K562 (cell line): ENCODE results near the gene AKAP6. TPM values are rescaled to one million over a fixed set of nuclear protein-coding genes. Genes with fewer than 3 reads are reported as not detected.

Experiments used
- ATAC-seq: fragments of 200-7000 bp; cut with Tn5 transposase; 3 replicates; pipeline ENCODE4 v1.9.1; 2020; ENCODE audit warnings: moderate library complexity
- BruUV-seq: library from RNA; stranded (reverse); fragments of 400-500 nt; replicated peaks from 2 replicates; lab custom pipeline; 2021; lab: Mats Ljungman, UMichigan
- CTCF ChIA-PET: fragments of 300-600 bp; formaldehyde crosslinking; extraction: SDS; loops from one replicate; lab custom pipeline; 2021; ENCODE audit warnings: low intra/inter-chr PET ratio; lab: Yijun Ruan, JAX
- POLR2A ChIA-PET: fragments of 300-600, 350-650 bp; sonication (Branson Sonifier 250); formaldehyde crosslinking; extraction: SDS; loops from one replicate; lab custom pipeline; 2021; ENCODE audit warnings: antibody characterized with exemption, inconsistent platforms; lab: Yijun Ruan, JAX
- DNase-seq, 4 experiments: peaks; one replicate each; pipeline versions ENCODE4 v3.0.0 to v3.0.0-alpha.2; 2011 to 2018; ENCODE audit warnings: low spot score in 3 of 4, mixed read lengths in 3 of 4; ENCODE audit errors: extremely low read depth in 1 of 4
- FAIRE-seq: peaks from 2 replicates; lab custom pipeline; 2011; peaks lifted over from hg19 to GRCh38; lab: Jason Lieb, UNC
- H2AFZ ChIP-seq: 2 replicates; pipeline ENCODE4 v1.6.0; 2011; ENCODE audit warnings: low read depth, low read length, control low read depth, inconsistent platforms
- H3K27ac ChIP-seq: fragments of 200-600 bp; 3 replicates; pipeline ENCODE4 v1.8.0; 2011; ENCODE audit warnings: low read depth, mild to moderate bottlenecking, control low read depth, inconsistent platforms, low read length, moderate library complexity, mixed read lengths; ENCODE audit errors: extremely low read depth
- H3K27me3 ChIP-seq, 2 experiments: fragments of 300-600 bp in 1 of 2; 2 replicates in 1 of 2; 3 replicates in 1 of 2; pipeline versions ENCODE4 v1.6.0 to v1.8.0; 2011; ENCODE audit warnings: inconsistent platforms in 2 of 2, low read length in 2 of 2, mild to moderate bottlenecking in 1 of 2, mixed read lengths in 1 of 2, moderate library complexity in 1 of 2; ENCODE audit not compliant: control insufficient read depth in 2 of 2, insufficient read depth in 2 of 2
- H3K36me3 ChIP-seq: fragments of 300-600 bp; 3 replicates; pipeline ENCODE4 v1.8.0; 2011; ENCODE audit warnings: mild to moderate bottlenecking, low read length, inconsistent platforms; ENCODE audit not compliant: control insufficient read depth, insufficient read depth
- H3K4me1 ChIP-seq, 2 experiments: fragments of 200-600 bp in 1 of 2; replicated peaks in 1 of 2; 2 replicates in 1 of 2; 3 replicates in 1 of 2; pipeline versions ENCODE4 v1.5.1 to v1.8.0; 2011; ENCODE audit warnings: inconsistent platforms in 2 of 2, low read length in 2 of 2, mild to moderate bottlenecking in 1 of 2, mixed read lengths in 1 of 2, moderate library complexity in 1 of 2; ENCODE audit not compliant: control insufficient read depth in 2 of 2, insufficient read depth in 2 of 2
- H3K4me2 ChIP-seq: 2 replicates; pipeline ENCODE4 v1.6.1; 2011; ENCODE audit warnings: low read length, control low read depth, inconsistent platforms, mixed read lengths; ENCODE audit not compliant: insufficient read depth
- H3K4me3 ChIP-seq: fragments of 200-600 bp; sonication (generic), shearing (Covaris generic); 2 replicates; pipeline ENCODE4 v1.5.1; 2016; ENCODE audit warnings: control low read depth, inconsistent platforms
- H3K79me2 ChIP-seq: fragments of 200-600 bp; 3 replicates; pipeline ENCODE4 v1.8.0; 2011; ENCODE audit warnings: low read length, inconsistent platforms; ENCODE audit not compliant: control insufficient read depth, insufficient read depth
- H3K9ac ChIP-seq, 2 experiments: 2 replicates each; pipeline versions ENCODE4 v1.6.0 to v1.6.1; 2011; ENCODE audit warnings: low read depth in 2 of 2, low read length in 2 of 2, control low read depth in 1 of 2, inconsistent platforms in 1 of 2, mild to moderate bottlenecking in 1 of 2, mixed read lengths in 1 of 2; ENCODE audit not compliant: insufficient read depth in 1 of 2
- H3K9me1 ChIP-seq: one replicate; pipeline ENCODE4 v1.6.0; 2011; ENCODE audit warnings: inconsistent platforms, mild to moderate bottlenecking, low read length, moderate library complexity; ENCODE audit not compliant: control insufficient read depth, insufficient read depth
- H3K9me3 ChIP-seq: replicated peaks from 2 replicates; pipeline ENCODE4 v1.5.1; 2011; ENCODE audit warnings: low read depth, low read length, inconsistent platforms; ENCODE audit not compliant: control insufficient read depth, insufficient read depth
- H4K20me1 ChIP-seq: replicated peaks from 2 replicates; pipeline ENCODE4 v1.6.1; 2011; ENCODE audit warnings: low read length, inconsistent platforms, mixed read lengths; ENCODE audit not compliant: control insufficient read depth, insufficient read depth
- ATF7 ChIP-seq: fragments of 450-650 bp; IDR thresholded peaks from 2 replicates; pipeline ENCODE4 v1.7.1; 2014; ENCODE audit warnings: mild to moderate bottlenecking, moderate library complexity
- CC2D1A ChIP-seq: fragments of 450-650 bp; IDR thresholded peaks from 2 replicates; pipeline ENCODE4 v1.6.1; 2017; ENCODE audit warnings: mild to moderate bottlenecking
- NCOA4 ChIP-seq: fragments of 450-650 bp; IDR thresholded peaks from 2 replicates; pipeline ENCODE4 v1.6.1; 2018; ENCODE audit warnings: mild to moderate bottlenecking; ENCODE audit not compliant: partially characterized antibody
- NFATC3 ChIP-seq: fragments of 450-650 bp; IDR thresholded peaks from 2 replicates; pipeline ENCODE4 v1.6.1; 2017; ENCODE audit warnings: mild to moderate bottlenecking
- PTBP1 ChIP-seq: fragments of 200-400 bp; formaldehyde crosslinking; IDR thresholded peaks from 2 replicates; pipeline ENCODE4 v1.6.1; 2017; ENCODE audit warnings: low read depth, low read length
- RBFOX2 ChIP-seq: fragments of 200-400 bp; formaldehyde crosslinking; IDR thresholded peaks from 2 replicates; pipeline ENCODE4 v1.6.1; 2017; ENCODE audit warnings: low read depth, mild to moderate bottlenecking, low read length, moderate library complexity
- ZBTB17 ChIP-seq: fragments of 450-650 bp; formaldehyde crosslinking; IDR thresholded peaks from 2 replicates; pipeline ENCODE4 v1.4.0; 2020; ENCODE audit warnings: mild to moderate bottlenecking
- ZNF347 ChIP-seq: fragments of 450-650 bp; formaldehyde crosslinking; IDR thresholded peaks from 2 replicates; pipeline ENCODE4 v1.4.0; 2020; ENCODE audit warnings: low read depth, mild to moderate bottlenecking, moderate library complexity
- ZNF668 ChIP-seq: fragments of 250-450 bp; sonication (Bioruptor Pico); IDR thresholded peaks from 2 replicates; pipeline ENCODE4 v1.8.0; 2022; ENCODE audit warnings: mild to moderate bottlenecking, inconsistent platforms
- WGBS: fragments of 100-300 bp; shearing (Covaris generic); methylation state at CpG from one replicate; pipeline ENCODE4 v1.1.6; 2016; ENCODE audit warnings: low coverage, mixed read lengths; ENCODE audit not compliant: insufficient coverage; ENCODE audit errors: missing lambda C conversion rate; 5-methylcytosine and 5-hydroxymethylcytosine counted together
- in situ Hi-C: fragments of 300-500 bp; cut with MboI; formaldehyde crosslinking; loops from 4 replicates; pipeline ENCODE4 v1.15.0; 2018; ENCODE audit warnings: inconsistent platforms, mixed read lengths
- intact Hi-C: fragments of 100-400 bp; cut with micrococcal nuclease; formaldehyde crosslinking; loops from 2 replicates; pipeline ENCODE4 v1.14.2; 2022
- polyA plus RNA-seq, 8 experiments: library from polyadenylated mRNA; depleted of rRNA in 4 of 8; stranded (reverse) in 5 of 8; unstranded in 3 of 8; fragments of >200 nt; fragmentation: Nextera tagmentation in 2 of 8; fragmentation: Illumina TruSeq in 1 of 8; extraction: Ambion mirVana in 2 of 8; extraction: Trizol in 1 of 8; gene quantifications; 2 replicates each; pipeline versions ENCODE4 v1.2.1 to v1.2.3, GENCODE V29; 2011 to 2014; ENCODE audit warnings: inconsistent platforms in 1 of 8, missing spikeins in 1 of 8
- total RNA-seq, 7 experiments: library from RNA; depleted of rRNA in 6 of 7; stranded (reverse); fragments of >200 nt in 6 of 7; fragmentation: Illumina TruSeq in 2 of 7; extraction: Trizol in 2 of 7; gene quantifications; 2 replicates each; pipeline versions ENCODE4 v1.2.1 to v1.2.3, GENCODE V29; 2011 to 2021; ENCODE audit warnings: low replicate concordance in 1 of 7
- TF ChIP-seq, protein P1 (sequence below): fragments of 250-450 bp; sonication (Bioruptor Pico); IDR thresholded peaks from 2 replicates; pipeline ENCODE4 v1.4.0; 2020; ENCODE audit warnings: borderline replicate concordance
- TF ChIP-seq, protein P2 (sequence below): sonication (generic); formaldehyde crosslinking; IDR thresholded peaks from 2 replicates; pipeline ENCODE4 v1.8.0; 2022; ENCODE audit warnings: mild to moderate bottlenecking, missing genetic modification reagents
- TF ChIP-seq, protein P3 (sequence below): fragments of 450-650 bp; IDR thresholded peaks from 2 replicates; pipeline ENCODE4 v1.6.1; 2016; ENCODE audit warnings: low read depth, mild to moderate bottlenecking, moderate library complexity

AKAP6 gene
- total and polyA plus RNA-seq, 9 of the 15 experiments (the other 6 are each of a cell fraction or from before 2014, with no cell fraction given): 0.03 to 1.7 (median 0.48) TPM

DNA sequence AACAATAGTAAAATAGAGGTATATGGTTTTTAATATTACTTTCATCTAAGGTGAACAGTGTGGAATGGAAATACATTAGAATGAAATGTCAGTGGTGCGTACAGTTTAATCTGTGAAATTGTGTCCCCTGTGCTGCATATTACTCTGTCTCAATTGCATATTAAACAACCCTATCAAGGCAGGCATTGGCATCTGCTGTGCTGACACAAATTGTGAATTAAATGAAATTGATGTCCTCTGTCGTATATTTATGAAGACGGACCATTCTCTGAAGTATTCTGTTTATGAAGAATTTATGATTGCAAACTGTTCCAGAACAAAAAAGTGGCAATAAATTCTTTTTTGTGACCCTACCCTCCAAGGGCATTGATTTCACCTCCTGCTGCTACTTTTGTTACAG is 405.2 kb downstream of the AKAP6 start (continued):
- TF ChIP-seq ZNF347 (CRISPR knock-in tag) (no peak), NCOA4 (no peak), CC2D1A (no peak)
- TF ChIP-seq, protein P1, sequence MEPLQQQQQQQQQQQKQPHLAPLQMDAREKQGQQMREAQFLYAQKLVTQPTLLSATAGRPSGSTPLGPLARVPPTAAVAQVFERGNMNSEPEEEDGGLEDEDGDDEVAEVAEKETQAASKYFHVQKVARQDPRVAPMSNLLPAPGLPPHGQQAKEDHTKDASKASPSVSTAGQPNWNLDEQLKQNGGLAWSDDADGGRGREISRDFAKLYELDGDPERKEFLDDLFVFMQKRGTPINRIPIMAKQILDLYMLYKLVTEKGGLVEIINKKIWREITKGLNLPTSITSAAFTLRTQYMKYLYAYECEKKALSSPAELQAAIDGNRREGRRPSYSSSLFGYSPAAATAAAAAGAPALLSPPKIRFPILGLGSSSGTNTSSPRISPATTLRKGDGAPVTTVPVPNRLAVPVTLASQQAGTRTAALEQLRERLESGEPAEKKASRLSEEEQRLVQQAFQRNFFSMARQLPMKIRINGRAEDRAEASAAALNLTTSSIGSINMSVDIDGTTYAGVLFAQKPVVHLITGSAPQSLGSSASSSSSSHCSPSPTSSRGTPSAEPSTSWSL (CRISPR knock-in tag): no peak

DNA sequence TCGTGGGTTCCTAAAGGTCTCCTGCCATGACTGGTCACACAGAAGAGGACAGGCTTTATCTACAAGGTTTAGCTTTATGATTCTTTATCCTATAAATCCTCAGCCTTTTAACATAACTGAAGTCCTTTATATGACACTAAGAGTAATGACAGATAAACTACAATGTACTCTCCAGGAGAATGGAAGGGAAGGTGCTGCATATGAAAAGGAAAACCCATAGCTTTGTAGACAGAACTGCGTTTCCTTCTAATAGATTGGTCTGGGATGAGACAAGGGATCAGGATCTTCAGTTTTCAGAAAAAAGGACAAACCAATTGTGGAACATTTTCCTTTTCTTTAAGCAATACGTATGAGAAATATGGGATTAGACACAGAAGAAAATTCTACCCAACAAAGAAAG is 408.5 kb downstream of the AKAP6 start:
- CTCF ChIA-PET: no interaction called here
- ATAC-seq: no peak
- POLR2A ChIA-PET: no interaction called here

More for the DNA sequence above, 408.5 kb downstream of the AKAP6 start:
- H3K36me3 ChIP-seq: no peaks in the 10 kb centered on the region
- H3K27ac ChIP-seq: no peak overlapping the region
- H3K9ac ChIP-seq: no peak overlapping the region
- no peak for DNase-seq
- in situ Hi-C loops (no loop called here), intact Hi-C loops (no loop called here)
- no peak overlapping the region for H3K4me2 ChIP-seq
- WGBS: 0% methylated on average over 3 of the region's 3 CpGs
- no TSS peak for BruUV-seq
- no peaks in the 10 kb centered on the region for H4K20me1 ChIP-seq
- H3K9me1 ChIP-seq: no peaks in the 10 kb centered on the region
- H3K27me3 ChIP-seq: no peaks in the 10 kb centered on the region
- no peak for TF ChIP-seq ZNF668 (CRISPR knock-in tag)
- TF ChIP-seq NFATC3: no peak
- no peak for TF ChIP-seq RBFOX2
- TF ChIP-seq, protein P2, sequence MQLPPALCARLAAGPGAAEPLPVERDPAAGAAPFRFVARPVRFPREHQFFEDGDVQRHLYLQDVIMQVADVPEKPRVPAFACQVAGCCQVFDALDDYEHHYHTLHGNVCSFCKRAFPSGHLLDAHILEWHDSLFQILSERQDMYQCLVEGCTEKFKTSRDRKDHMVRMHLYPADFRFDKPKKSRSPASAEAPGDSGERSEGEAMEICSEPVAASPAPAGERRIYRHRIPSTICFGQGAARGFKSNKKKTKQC (CRISPR knock-in tag): no peak
- TF ChIP-seq PTBP1: no peak
- no peak for TF ChIP-seq ATF7
- TF ChIP-seq, protein P3, sequence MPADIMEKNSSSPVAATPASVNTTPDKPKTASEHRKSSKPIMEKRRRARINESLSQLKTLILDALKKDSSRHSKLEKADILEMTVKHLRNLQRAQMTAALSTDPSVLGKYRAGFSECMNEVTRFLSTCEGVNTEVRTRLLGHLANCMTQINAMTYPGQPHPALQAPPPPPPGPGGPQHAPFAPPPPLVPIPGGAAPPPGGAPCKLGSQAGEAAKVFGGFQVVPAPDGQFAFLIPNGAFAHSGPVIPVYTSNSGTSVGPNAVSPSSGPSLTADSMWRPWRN: no peak
- no peak for TF ChIP-seq ZBTB17 (CRISPR knock-in tag)
- H3K79me2 ChIP-seq: no peaks in the 10 kb centered on the region
- no peaks in the 10 kb centered on the region for H3K9me3 ChIP-seq
- FAIRE-seq: no peak
- no peaks in the 10 kb centered on the region for H3K4me1 ChIP-seq
- H3K4me3 ChIP-seq: no peak overlapping the region
- H2AFZ ChIP-seq: no peak overlapping the region
